Activated CD4-positive, alpha-beta T cell treated with anti-CD3 and anti-CD28 coated beads for 36 hours (primary cell): ENCODE results near the gene IGBP1. TPM values are rescaled to one million over a fixed set of nuclear protein-coding genes. Genes with fewer than 3 reads are reported as not detected.

Experiments used
- ATAC-seq: fragments of 200-7000 bp; cut with Tn5 transposase; one replicate; pipeline ENCODE4 v1.10.0; 2021; ENCODE audit warnings: mild to moderate bottlenecking, moderate library complexity
- CTCF ChIA-PET: fragments of 350-600 bp; sonication (Branson Sonifier 250); formaldehyde crosslinking; loops from one replicate; lab custom pipeline; 2021; ENCODE audit warnings: antibody characterized with exemption; lab: Charles Lee
- POLR2A ChIA-PET: fragments of 350-600 bp; sonication (Branson Sonifier 250); formaldehyde crosslinking; loops from one replicate; lab custom pipeline; 2021; ENCODE audit warnings: antibody characterized with exemption, inconsistent platforms; lab: Charles Lee
- DNase-seq: peaks from one replicate; pipeline ENCODE4 v3.0.0-alpha.2; 2020
- H3K27ac Mint-ChIP-seq: one replicate; pipeline ENCODE4 v1.8.0; 2021; ENCODE audit warnings: mixed read lengths
- H3K27me3 Mint-ChIP-seq: one replicate; pipeline ENCODE4 v1.8.0; 2021; ENCODE audit warnings: mixed read lengths
- H3K36me3 Mint-ChIP-seq: one replicate; pipeline ENCODE4 v1.8.0; 2021; ENCODE audit warnings: low read depth, mixed read lengths
- H3K4me1 Mint-ChIP-seq: one replicate; pipeline ENCODE4 v1.8.0; 2021; ENCODE audit warnings: mixed read lengths
- H3K4me3 Mint-ChIP-seq: one replicate; pipeline ENCODE4 v1.8.0; 2021; ENCODE audit warnings: mild to moderate bottlenecking, moderate library complexity, mixed read lengths
- H3K9me3 Mint-ChIP-seq: one replicate; pipeline ENCODE4 v1.8.0; 2021; ENCODE audit warnings: low read depth, mixed read lengths
- intact Hi-C, 2 experiments: fragments of 100-400 bp; cut with DNase I in 1 of 2; cut with micrococcal nuclease in 1 of 2; formaldehyde crosslinking; loops; one replicate each; pipeline versions ENCODE4 v1.14.2 to v1.15.1; 2022 to 2024; cut with DNase I, micrococcal nuclease
- total RNA-seq, 2 experiments: library from RNA; stranded (reverse); gene quantifications; one replicate each; pipeline ENCODE4 v1.2.3, GENCODE V29; 2021

The IGBP1 gene
- total RNA-seq, 2 experiments from 2014 or later: 44.4 to 46.3 TPM

DNA sequence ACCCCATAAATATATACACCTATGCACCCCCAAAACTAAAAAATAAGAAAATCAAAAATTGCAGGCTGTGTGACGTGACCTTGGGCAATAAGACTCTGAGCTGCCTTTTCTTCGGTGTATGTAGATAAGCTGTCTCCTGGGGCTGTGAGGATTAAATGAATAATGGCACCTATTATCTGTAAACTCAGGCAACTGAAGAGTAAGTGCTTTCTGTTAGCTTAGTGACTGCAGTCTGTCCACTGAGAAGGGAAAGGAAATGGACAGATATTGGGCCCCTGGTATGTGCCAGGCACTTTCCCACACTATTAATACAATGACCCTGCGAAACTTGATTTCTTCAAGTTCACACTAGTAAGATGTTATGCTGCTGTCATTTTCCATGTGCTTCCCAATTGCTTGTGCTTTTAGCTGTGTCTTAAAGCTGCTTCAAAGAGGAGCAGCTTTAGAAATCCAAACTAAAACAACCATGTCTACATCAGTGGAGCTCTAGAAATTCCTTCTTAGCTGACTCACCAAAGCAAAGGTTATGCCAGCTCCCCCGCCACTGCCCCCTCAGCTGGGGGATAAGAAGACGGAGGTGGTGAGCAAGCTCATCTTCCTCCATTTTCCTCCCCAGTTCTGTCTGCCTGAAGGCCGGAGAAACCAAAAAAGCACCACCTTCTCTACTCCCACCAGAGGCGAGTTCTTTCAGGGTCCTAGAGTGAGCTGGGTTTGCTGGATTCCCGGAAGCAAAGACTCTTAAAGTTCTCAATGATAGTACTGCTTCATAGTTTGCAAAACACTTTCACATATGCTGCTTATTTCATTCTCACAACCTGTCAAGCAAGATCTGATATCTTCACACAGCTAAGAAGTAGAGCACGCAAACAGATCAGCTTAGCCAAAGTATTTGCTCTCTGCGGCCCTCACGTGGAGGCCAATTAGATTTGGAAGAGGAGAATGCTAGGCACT, 35.3 kb downstream of the IGBP1 start:
- peaks cover 3% of the 10 kb centered on the region for H3K27me3 Mint-ChIP-seq
- ChIA-PET POLR2A (interaction anchor here (0.6 to 0.8 kb wide), 2 partner anchors 161 to 748 kb away, joined by 3 to 4 read pairs; no protein-coding TSS in a partner anchor), CTCF (interaction anchor here (0.9 kb wide), 1 partner anchor 35 kb away, joined by 4 read pairs; the partner anchor contains the start of gene IGBP1)
- peaks cover 14% of the 10 kb centered on the region for H3K4me1 Mint-ChIP-seq
- peaks cover 18% of the 10 kb centered on the region for H3K36me3 Mint-ChIP-seq
- H3K27ac Mint-ChIP-seq: no peak overlapping the region
- ATAC-seq (no peak), DNase-seq (no peak)
- H3K4me3 Mint-ChIP-seq: no peak overlapping the region
- intact Hi-C loops: no loop called here
- no peaks in the 10 kb centered on the region for H3K9me3 Mint-ChIP-seq

DNA sequence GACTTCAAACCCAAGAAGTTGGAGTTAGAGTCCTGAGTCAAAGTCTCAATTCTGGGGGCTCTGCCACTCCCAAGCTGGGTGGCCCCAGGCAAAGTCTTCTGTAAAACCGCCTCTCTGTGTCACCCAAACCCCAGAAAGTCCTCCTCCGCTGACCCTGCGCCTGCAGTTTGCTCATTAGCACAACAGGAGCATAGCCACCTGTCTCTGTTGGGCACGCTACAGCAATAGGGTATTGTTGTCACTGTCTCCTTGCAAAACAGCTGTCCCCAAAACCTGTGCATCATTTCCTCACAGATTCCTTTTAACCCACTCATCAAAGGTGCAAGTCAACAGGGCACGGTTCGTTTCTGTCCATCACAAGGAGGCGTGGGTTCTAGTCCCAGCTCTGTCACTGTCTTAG, 36.0 kb downstream of the IGBP1 start:
- H3K27me3 Mint-ChIP-seq: peaks cover 3% of the 10 kb centered on the region
- no peak for ATAC-seq
- peaks cover 17% of the 10 kb centered on the region for H3K4me1 Mint-ChIP-seq
- ChIA-PET CTCF (no interaction called here), POLR2A (interaction anchor here (0.8 kb wide), 1 partner anchor 747 kb away, joined by 3 read pairs; no protein-coding TSS in a partner anchor)
- no peak for DNase-seq
- intact Hi-C loops: no loop called here
- no peak overlapping the region for H3K4me3 Mint-ChIP-seq
- no peaks in the 10 kb centered on the region for H3K9me3 Mint-ChIP-seq
- peaks cover 15% of the 10 kb centered on the region for H3K36me3 Mint-ChIP-seq
- H3K27ac Mint-ChIP-seq: no peak overlapping the region

DNA sequence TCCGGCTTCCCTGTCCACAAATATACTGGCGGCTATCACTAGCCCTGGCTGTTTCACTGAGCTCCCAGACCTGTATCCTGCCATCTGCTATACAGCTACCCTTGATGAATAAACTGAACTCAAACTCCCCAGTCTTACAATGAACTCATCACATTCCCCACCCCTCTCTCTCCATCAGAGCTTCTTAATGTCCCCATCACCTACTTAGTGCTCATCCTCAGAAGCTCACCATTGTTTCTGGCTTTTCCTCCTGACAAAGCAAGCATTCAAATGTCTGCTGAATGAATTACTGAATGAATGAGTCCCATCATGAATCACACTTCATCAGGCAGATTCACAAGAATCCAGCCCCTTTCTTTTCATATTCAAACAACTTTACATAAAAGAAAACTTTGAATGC, 38.4 kb downstream of the IGBP1 start:
- intact Hi-C loops: no loop called here
- no peak overlapping the region for H3K4me3 Mint-ChIP-seq
- ATAC-seq (no peak), DNase-seq (no peak)
- H3K27ac Mint-ChIP-seq: no peak overlapping the region
- CTCF ChIA-PET: interaction anchor here (0.7 kb wide), 1 partner anchor 31 kb away, joined by 4 read pairs; no protein-coding TSS in a partner anchor
- peaks cover 18% of the 10 kb centered on the region for H3K4me1 Mint-ChIP-seq
- H3K9me3 Mint-ChIP-seq: no peaks in the 10 kb centered on the region
- H3K27me3 Mint-ChIP-seq: peaks cover 3% of the 10 kb centered on the region
- H3K36me3 Mint-ChIP-seq: peaks cover 2% of the 10 kb centered on the region
- POLR2A ChIA-PET: no interaction called here

DNA sequence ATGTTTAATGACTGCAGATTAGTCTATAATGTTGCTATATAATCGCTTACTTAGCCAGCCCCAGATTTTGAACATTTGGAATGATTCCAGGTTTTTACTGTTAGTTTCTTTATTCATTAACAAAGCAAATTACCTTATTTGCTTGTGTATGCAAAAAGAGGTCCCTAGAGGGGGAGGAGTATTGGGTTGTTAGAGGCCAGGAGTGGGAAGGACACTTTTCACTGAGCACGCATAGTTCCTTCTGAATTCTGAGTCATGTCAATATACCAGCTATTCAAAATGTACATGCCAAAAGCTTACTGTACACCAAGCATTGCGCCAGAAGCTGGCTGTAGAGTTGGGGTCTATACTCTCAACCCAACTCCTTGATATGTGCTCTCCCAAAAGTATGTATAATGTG, 39.0 kb downstream of the IGBP1 start:
- intact Hi-C loops: no loop called here
- ChIA-PET CTCF (no interaction called here), POLR2A (no interaction called here)
- H3K9me3 Mint-ChIP-seq: no peaks in the 10 kb centered on the region
- no peak for DNase-seq
- H3K4me1 Mint-ChIP-seq: peaks cover 15% of the 10 kb centered on the region
- peaks cover 3% of the 10 kb centered on the region for H3K27me3 Mint-ChIP-seq
- H3K36me3 Mint-ChIP-seq: no peaks in the 10 kb centered on the region
- no peak for ATAC-seq
- no peak overlapping the region for H3K27ac Mint-ChIP-seq
- no peak overlapping the region for H3K4me3 Mint-ChIP-seq

DNA sequence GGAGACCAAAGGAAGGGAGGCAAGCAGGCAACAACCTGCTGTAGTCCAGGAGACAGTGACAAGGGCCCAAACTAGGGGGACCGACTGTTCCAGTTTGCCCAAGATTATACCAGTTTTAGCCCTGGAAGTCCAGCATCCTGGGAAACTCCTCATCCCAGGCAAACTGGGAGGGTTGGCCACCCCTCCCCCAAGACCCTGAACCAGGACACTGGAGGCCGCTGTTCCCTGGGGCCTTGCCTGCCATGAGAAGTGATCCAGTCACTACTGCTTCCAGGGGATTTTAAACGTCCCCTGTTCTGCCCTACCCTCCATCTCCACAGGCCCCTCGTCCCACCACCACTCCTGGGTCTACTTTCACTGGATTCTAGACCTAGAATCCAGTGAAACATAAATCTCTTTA, 39.7 kb downstream of the IGBP1 start:
- ChIA-PET CTCF (no interaction called here), POLR2A (no interaction called here)
- no peaks in the 10 kb centered on the region for H3K9me3 Mint-ChIP-seq
- H3K4me3 Mint-ChIP-seq: no peak overlapping the region
- intact Hi-C loops: no loop called here
- H3K4me1 Mint-ChIP-seq: peaks cover 10% of the 10 kb centered on the region
- H3K27ac Mint-ChIP-seq: no peak overlapping the region
- ATAC-seq: no peak
- H3K27me3 Mint-ChIP-seq: peaks cover 3% of the 10 kb centered on the region
- DNase-seq: no peak
- no peaks in the 10 kb centered on the region for H3K36me3 Mint-ChIP-seq

DNA sequence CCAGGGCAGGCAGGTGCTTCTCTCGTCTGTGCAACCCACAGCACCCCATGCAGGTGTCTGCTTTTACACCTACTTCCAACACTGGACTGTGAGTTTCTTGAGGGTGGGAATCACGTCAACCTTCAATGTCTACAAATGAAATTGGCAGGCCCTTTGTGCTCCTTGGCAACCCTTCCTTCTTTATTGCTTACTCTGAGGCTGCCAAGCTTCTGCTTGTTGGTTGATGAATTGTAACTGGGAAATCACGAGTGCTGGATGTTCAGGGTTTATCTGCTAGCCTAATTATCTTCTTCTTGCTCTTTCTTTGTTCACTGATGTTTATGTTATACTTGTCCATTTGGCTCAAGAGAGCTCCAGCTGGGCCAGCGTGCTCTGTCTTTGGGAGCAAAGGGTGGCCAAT, 41.5 kb downstream of the IGBP1 start:
- Mint-ChIP-seq H3K36me3 (no peaks in the 10 kb centered on the region), H3K27me3 (peaks cover 3% of the 10 kb centered on the region), H3K27ac (no peak overlapping the region), H3K4me3 (no peak overlapping the region), H3K4me1 (peaks cover 10% of the 10 kb centered on the region), H3K9me3 (no peaks in the 10 kb centered on the region)
- DNase-seq (no peak), ATAC-seq (no peak)
- ChIA-PET POLR2A (interaction anchor here (1.1 kb wide), 1 partner anchor 41 kb away, joined by 5 read pairs; the partner anchor contains the start of gene IGBP1), CTCF (interaction anchor here (0.6 to 0.8 kb wide), 2 partner anchors 143 to 1731 kb away, joined by 4 to 5 read pairs; no protein-coding TSS in a partner anchor)
- intact Hi-C loops: loop anchor here in 1 of 2 experiments (1.0 kb wide), 2 partner anchors 41 to 79 kb away; partner anchors contain the start of gene IGBP1

DNA sequence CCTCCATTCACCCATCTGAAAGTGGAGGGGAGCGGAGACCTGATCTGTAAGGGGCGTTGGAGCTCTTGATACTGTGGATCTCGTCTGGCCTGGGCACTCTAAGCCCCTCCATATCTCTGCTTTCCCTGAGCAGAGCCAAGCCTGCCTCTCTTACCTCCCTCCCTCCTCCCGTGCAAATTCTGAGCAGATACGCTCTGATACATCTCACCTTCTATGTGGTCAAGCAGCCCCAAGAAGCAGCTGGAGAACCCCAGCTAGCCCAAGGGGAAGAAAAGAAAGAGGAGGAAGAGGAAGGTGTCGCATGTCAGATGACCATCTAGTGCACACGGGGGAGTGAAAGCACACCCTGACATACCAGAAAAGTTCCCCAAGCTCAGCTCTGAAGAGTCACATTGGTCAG, 42.1 kb downstream of the IGBP1 start:
- Mint-ChIP-seq H3K4me1 (peaks cover 10% of the 10 kb centered on the region), H3K36me3 (no peaks in the 10 kb centered on the region), H3K9me3 (no peaks in the 10 kb centered on the region), H3K27ac (no peak overlapping the region), H3K27me3 (peaks cover 3% of the 10 kb centered on the region), H3K4me3 (no peak overlapping the region)
- DNase-seq (no peak), ATAC-seq (no peak)
- intact Hi-C loops: no loop called here
- POLR2A ChIA-PET: no interaction called here
- CTCF ChIA-PET: no interaction called here

DNA sequence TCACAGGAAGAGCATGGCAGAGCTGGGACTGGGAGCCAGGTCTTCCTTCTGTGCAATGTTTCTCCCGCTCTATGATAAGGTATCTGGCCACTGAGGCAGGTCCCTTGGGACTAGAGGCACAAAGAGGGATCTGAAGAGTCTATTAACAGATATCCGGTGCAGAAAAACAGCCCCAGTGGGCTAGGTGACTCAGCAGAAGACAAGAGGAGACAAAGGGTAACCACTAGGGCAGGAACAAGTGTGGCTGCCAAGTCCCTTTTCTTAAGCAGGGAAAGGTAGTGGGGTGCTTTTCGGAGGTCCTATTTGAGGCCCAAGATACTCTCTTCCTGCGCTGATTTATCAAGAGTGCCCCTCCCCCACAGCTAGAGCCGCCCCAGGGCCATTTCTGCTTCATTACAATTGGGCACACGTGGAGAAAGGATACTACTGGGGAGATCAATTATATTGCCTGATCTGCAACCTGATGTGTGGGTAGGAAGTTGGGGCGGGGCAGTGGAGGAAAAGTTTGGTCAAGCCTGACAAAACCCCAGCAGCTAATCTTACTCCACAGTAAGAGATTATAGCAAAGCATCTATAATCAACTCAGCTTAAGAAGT, 43.8 kb downstream of the IGBP1 start, which contains the start of gene DGAT2L6:
DGAT2L6 (plus strand) TSS at position 546 of the 596 bp plus-strand sequence. CDS start 100 bp downstream, outside the sequence.
- no peak for ATAC-seq
- no peak within 1 kb of the TSS for H3K4me3 Mint-ChIP-seq
- CTCF ChIA-PET: no interaction called here

DNA sequence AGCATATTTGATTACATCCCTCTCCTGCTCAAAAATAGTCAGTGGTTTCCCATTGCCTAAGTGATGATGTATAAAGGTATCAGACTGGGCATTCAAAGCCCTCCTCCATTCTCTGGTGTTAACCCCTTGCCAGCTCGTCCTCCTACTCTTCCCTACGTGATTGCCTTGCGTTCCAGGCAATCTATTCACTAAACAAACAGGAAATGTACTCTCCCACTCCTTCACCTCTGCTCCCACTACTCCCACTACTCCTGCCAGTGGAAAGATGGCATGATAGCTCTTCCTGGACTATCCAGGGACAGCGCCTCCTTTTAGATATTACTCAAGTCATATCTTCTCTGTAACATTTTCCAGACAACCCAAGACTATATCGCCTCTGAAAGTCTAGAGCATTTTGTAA, 49.8 kb downstream of the IGBP1 start:
- no peak overlapping the region for H3K27ac Mint-ChIP-seq

More for the DNA sequence above, 43.8 kb downstream of the IGBP1 start, which contains the start of gene DGAT2L6:
- POLR2A ChIA-PET: no interaction called here
- no peak for DNase-seq
- Mint-ChIP-seq H3K36me3 (no peaks in the 10 kb centered on the region), H3K27me3 (peaks cover 3% of the 10 kb centered on the region), H3K9me3 (no peaks in the 10 kb centered on the region), H3K4me1 (peaks cover 10% of the 10 kb centered on the region), H3K27ac (no peak within 1 kb of the TSS)
- intact Hi-C loops: no loop called here

DNA sequence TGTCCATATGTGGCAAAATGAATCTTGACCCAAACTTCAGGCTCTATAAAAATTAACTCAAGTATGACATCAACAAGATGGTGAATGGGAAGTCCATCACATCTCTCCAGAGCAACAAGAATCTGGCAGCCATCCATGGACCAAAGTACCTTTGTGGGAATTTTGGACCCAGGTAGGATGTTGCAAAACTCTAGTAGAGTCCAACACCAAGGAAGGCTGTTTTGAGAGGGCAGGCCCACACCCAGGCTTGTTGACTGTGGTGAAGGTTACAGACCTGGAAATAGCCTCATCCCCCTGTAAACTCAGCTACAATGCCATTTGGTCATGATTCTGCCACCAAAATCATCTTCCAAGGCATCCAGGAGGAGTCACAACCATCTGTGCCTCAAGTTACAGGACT, 57.0 kb downstream of the IGBP1 start:
- CTCF ChIA-PET: no interaction called here
- H3K4me3 Mint-ChIP-seq: no peak overlapping the region
- peaks cover 4% of the 10 kb centered on the region for H3K27me3 Mint-ChIP-seq
- peaks cover 6% of the 10 kb centered on the region for H3K9me3 Mint-ChIP-seq
- H3K36me3 Mint-ChIP-seq: no peaks in the 10 kb centered on the region
- no peak overlapping the region for H3K27ac Mint-ChIP-seq
- intact Hi-C loops: loop anchor here in 1 of 2 experiments (10.0 kb wide), 1 partner anchor 475 kb away; no protein-coding TSS in a partner anchor
- DNase-seq (no peak), ATAC-seq (no peak)
- no peaks in the 10 kb centered on the region for H3K4me1 Mint-ChIP-seq
- POLR2A ChIA-PET: no interaction called here

More for the DNA sequence above, 49.8 kb downstream of the IGBP1 start:
- H3K4me3 Mint-ChIP-seq: no peak overlapping the region
- peaks cover 4% of the 10 kb centered on the region for H3K27me3 Mint-ChIP-seq
- ATAC-seq (no peak), DNase-seq (no peak)
- H3K4me1 Mint-ChIP-seq: no peaks in the 10 kb centered on the region
- no peaks in the 10 kb centered on the region for H3K36me3 Mint-ChIP-seq
- intact Hi-C loops: no loop called here
- POLR2A ChIA-PET: no interaction called here
- H3K9me3 Mint-ChIP-seq: no peaks in the 10 kb centered on the region
- CTCF ChIA-PET: interaction anchor here (0.5 kb wide), 1 partner anchor 103 kb away, joined by 3 read pairs; no protein-coding TSS in a partner anchor
